ENCODE data around the gene VAT1L. TPM values are rescaled to one million over a fixed set of nuclear protein-coding genes. Genes with fewer than 3 reads are reported as not detected.

Gene VAT1L
- polyA plus RNA-seq, 1 of the 3 experiments (the other 2 are of a cell fraction): 52.5 TPM

- no peaks in the 10 kb centered on the region for H4K20me1 ChIP-seq (ENCODE audit: insufficient read depth)
- peaks cover 13% of the 10 kb centered on the region for H3K79me2 ChIP-seq (ENCODE audit: insufficient read depth)
- peak; percentile 43 for DNase-seq
- no peak overlapping the region for H3K4me3 ChIP-seq (ENCODE audit: low read depth in 2 of 2, low read length in 1 of 2)
- peaks cover 0 to 11% of the 10 kb centered on the region in 2 experiments; a peak in 1 of 4 replicates for H3K4me1 ChIP-seq (ENCODE audit: control insufficient read depth in 1 of 2, insufficient read depth in 2 of 2, low read depth in 1 of 2, low read length in 1 of 2)
- TF ChIP-seq CTCF (IDR thresholded peaks at IDR 0.05) (peak; percentile 51), POLR2AphosphoS5 (IDR thresholded peaks at IDR 0.05; ENCODE audit: low read depth, low read length) (no peak), EZH2phosphoT487 (IDR thresholded peaks at IDR 0.05; ENCODE audit: borderline replicate concordance, low read depth) (no peak), RAD21 (IDR thresholded peaks at IDR 0.05; ENCODE audit: low read length) (peak; percentile 31)
- no peaks in the 10 kb centered on the region for H3K36me3 ChIP-seq (replicated peaks in 1 of 2; ENCODE audit: control insufficient read depth in 1 of 2, insufficient read depth in 2 of 2, low read length in 1 of 2)
- CTCF ChIA-PET: interaction anchor here (0.7 to 1.5 kb wide), 6 partner anchors 10 to 130 kb away, joined by 3 to 4 read pairs (median 3); no protein-coding TSS in a partner anchor
- H3K27ac ChIP-seq (ENCODE audit: low read depth in 2 of 2, low read length in 1 of 2): no peak overlapping the region
- no peaks in the 10 kb centered on the region for H3K27me3 ChIP-seq (ENCODE audit: insufficient read depth)
- peaks cover 9% of the 10 kb centered on the region for H3F3A ChIP-seq (replicated peaks; ENCODE audit: insufficient read depth)
- WGBS (ENCODE audit: low lambda C conversion rate): 78% methylated on average over 16 of the region's 38 CpGs
- H2AFZ ChIP-seq (ENCODE audit: low read depth): no peak overlapping the region
- no peak overlapping the region for H3K9ac ChIP-seq
- H3K9me3 ChIP-seq: no peaks in the 10 kb centered on the region
- H3K4me2 ChIP-seq: no peak overlapping the region
- H3K9me2 ChIP-seq: no peaks in the 10 kb centered on the region
- POLR2A ChIA-PET: no interaction called here
Measured at GRCh38 chr16:77784441-77785372, 3.7 kb upstream of the VAT1L start.

GRCh38 chr16:77785373-77785764 is 3.0 kb upstream of the VAT1L start:
- H3K9ac ChIP-seq: no peak overlapping the region
- H3F3A ChIP-seq (replicated peaks; ENCODE audit: insufficient read depth): peaks cover 4% of the 10 kb centered on the region
- no peak overlapping the region for H2AFZ ChIP-seq (ENCODE audit: low read depth)
- no peaks in the 10 kb centered on the region for H3K36me3 ChIP-seq (replicated peaks in 1 of 2; ENCODE audit: control insufficient read depth in 1 of 2, insufficient read depth in 2 of 2, low read length in 1 of 2)
- DNase-seq: no peak
- no peak overlapping the region for H3K4me2 ChIP-seq
- no peak overlapping the region for H3K4me3 ChIP-seq (ENCODE audit: low read depth in 2 of 2, low read length in 1 of 2)
- no peak for TF ChIP-seq GABPA (IDR thresholded peaks at IDR 0.05; ENCODE audit: low read depth)
- no peak for TF ChIP-seq JUND (IDR thresholded peaks at IDR 0.05)
- no peak for TF ChIP-seq RAD21 (IDR thresholded peaks at IDR 0.05; ENCODE audit: low read length)
- no peak for TF ChIP-seq PBX3 (IDR thresholded peaks at IDR 0.05)
- no peak for TF ChIP-seq NRF1 (IDR thresholded peaks at IDR 0.05; ENCODE audit: low read depth, low read length)
- TF ChIP-seq POLR2AphosphoS5 (IDR thresholded peaks at IDR 0.05; ENCODE audit: low read depth, low read length): no peak
- no peak overlapping the region for H3K27ac ChIP-seq (ENCODE audit: low read depth in 2 of 2, low read length in 1 of 2)
- no peaks in the 10 kb centered on the region for H3K27me3 ChIP-seq (ENCODE audit: insufficient read depth)
- H4K20me1 ChIP-seq (ENCODE audit: insufficient read depth): no peaks in the 10 kb centered on the region
- no peaks in the 10 kb centered on the region for H3K9me2 ChIP-seq
- peaks cover 19% of the 10 kb centered on the region for H3K79me2 ChIP-seq (ENCODE audit: insufficient read depth)
- 92% methylated on average over 2 of the region's 2 CpGs for WGBS (ENCODE audit: low lambda C conversion rate)
- ChIA-PET CTCF (interaction anchor here (0.6 to 1.5 kb wide), 5 partner anchors 11 to 156 kb away, joined by 3 read pairs; no protein-coding TSS in a partner anchor), POLR2A (no interaction called here)
- no peaks in the 10 kb centered on the region for H3K9me3 ChIP-seq
- H3K4me1 ChIP-seq (ENCODE audit: control insufficient read depth in 1 of 2, insufficient read depth in 2 of 2, low read depth in 1 of 2, low read length in 1 of 2): peaks cover 0 to 12% of the 10 kb centered on the region in 2 experiments; a peak in 2 of 4 replicates
